Mesendoderm (in vitro differentiated cells): ENCODE data around the gene ZNF410.

ENCODE experiments used
- DNase-seq: peaks from one replicate; pipeline ENCODE4 v3.0.0; 2013
- H2AK5ac ChIP-seq: 2 replicates; pipeline ENCODE4 v1.6.1; 2013; ENCODE audit warnings: low read length, inconsistent platforms
- H2BK120ac ChIP-seq: 2 replicates; pipeline ENCODE4 v1.6.1; 2013; ENCODE audit warnings: low read depth, mild to moderate bottlenecking, low read length, moderate library complexity, mixed read lengths
- H2BK15ac ChIP-seq: replicated peaks from 2 replicates; pipeline ENCODE4 v1.6.1; 2013; ENCODE audit warnings: low read depth, mild to moderate bottlenecking, moderate library complexity
- H2BK5ac ChIP-seq: 2 replicates; pipeline ENCODE4 v1.6.1; 2013; ENCODE audit warnings: low read length, inconsistent platforms
- H3K18ac ChIP-seq: 2 replicates; pipeline ENCODE4 v1.6.1; 2013; ENCODE audit warnings: mild to moderate bottlenecking, low read length, mixed read lengths
- H3K23ac ChIP-seq: one replicate; pipeline ENCODE4 v1.6.1; 2013; ENCODE audit warnings: low read length
- H3K27ac ChIP-seq: 2 replicates; pipeline ENCODE4 v1.5.1; 2013; ENCODE audit warnings: low read depth, mild to moderate bottlenecking, inconsistent platforms, low read length, moderate library complexity
- H3K27me3 ChIP-seq: 2 replicates; pipeline ENCODE4 v1.6.1; 2013; ENCODE audit warnings: low read length, control low read depth, mild to moderate bottlenecking, inconsistent platforms; ENCODE audit not compliant: insufficient read depth, poor library complexity
- H3K36me3 ChIP-seq: 2 replicates; pipeline ENCODE4 v1.6.1; 2013; ENCODE audit warnings: low read length, inconsistent platforms; ENCODE audit not compliant: control insufficient read depth, insufficient read depth
- H3K4ac ChIP-seq: one replicate; pipeline ENCODE4 v1.6.1; 2013; ENCODE audit warnings: low read depth, mild to moderate bottlenecking, low read length, moderate library complexity
- H3K4me1 ChIP-seq: 2 replicates; pipeline ENCODE4 v1.6.1; 2013; ENCODE audit warnings: low read depth, low read length, inconsistent platforms; ENCODE audit not compliant: control insufficient read depth
- H3K4me2 ChIP-seq: 2 replicates; pipeline ENCODE4 v1.6.1; 2013; ENCODE audit warnings: low read length
- H3K4me3 ChIP-seq: 2 replicates; pipeline ENCODE4 v1.5.1; 2013; ENCODE audit warnings: mild to moderate bottlenecking, low read length
- H3K56ac ChIP-seq: one replicate; pipeline ENCODE4 v1.6.1; 2013; ENCODE audit warnings: low read length
- H3K79me1 ChIP-seq: 2 replicates; pipeline ENCODE4 v1.6.1; 2013; ENCODE audit warnings: low read length, inconsistent platforms
- H3K79me2 ChIP-seq: 2 replicates; pipeline ENCODE4 v1.6.1; 2013; ENCODE audit warnings: mild to moderate bottlenecking, low read length; ENCODE audit not compliant: control insufficient read depth, insufficient read depth
- H3K9ac ChIP-seq: 2 replicates; pipeline ENCODE4 v1.6.1; 2013; ENCODE audit warnings: low read length, inconsistent platforms
- H4K5ac ChIP-seq: one replicate; pipeline ENCODE4 v1.6.1; 2013; ENCODE audit warnings: low read length
- H4K8ac ChIP-seq: one replicate; pipeline ENCODE4 v1.6.1; 2013; ENCODE audit warnings: low read depth, mild to moderate bottlenecking, control low read depth, low read length, moderate library complexity
- WGBS: extraction: QIAGEN DNeasy Blood & Tissue Kit; methylation state at CpG from one replicate; pipeline ENCODE4 v1.1.7; 2013; ENCODE audit warnings: low lambda C conversion rate, missing lambda C conversion rate; ENCODE audit not compliant: insufficient coverage; ENCODE audit errors: extremely low coverage; 5-methylcytosine and 5-hydroxymethylcytosine counted together

ZNF410 gene

GRCh38 chr14:73878436-73878835 is 8.2 kb upstream of the ZNF410 start:
- Histone ChIP-seq H3K9ac (no peak overlapping the region), H3K79me1 (no peaks in the 10 kb centered on the region), H4K5ac (no peak overlapping the region), H3K4me3 (no peak overlapping the region), H2AK5ac (no peak overlapping the region), H3K27ac (no peak overlapping the region), H2BK15ac (no peak overlapping the region), H4K8ac (no peak overlapping the region), H3K23ac (no peak overlapping the region), H3K4ac (no peak overlapping the region), H2BK5ac (no peak overlapping the region), H3K27me3 (no peaks in the 10 kb centered on the region), H3K79me2 (no peaks in the 10 kb centered on the region), H3K18ac (no peak overlapping the region), H3K36me3 (no peaks in the 10 kb centered on the region), H3K56ac (no peak overlapping the region), H3K4me1 (no peaks in the 10 kb centered on the region), H2BK120ac (no peak overlapping the region), H3K4me2 (no peak overlapping the region)
- WGBS = no CpG with 5 or more reads among the region's 6 CpGs
- no peak for DNase-seq

GRCh38 chr14:73879027-73879426 is 7.6 kb upstream of the ZNF410 start:
- H2BK120ac ChIP-seq = no peak overlapping the region
- H3K79me2 ChIP-seq = no peaks in the 10 kb centered on the region
- no peak overlapping the region for H3K4me3 ChIP-seq
- no peak overlapping the region for H3K4ac ChIP-seq
- no peaks in the 10 kb centered on the region for H3K27me3 ChIP-seq
- no CpG with 5 or more reads among the region's 1 CpG for WGBS
- no peak overlapping the region for H4K5ac ChIP-seq
- no peak overlapping the region for H2AK5ac ChIP-seq
- H3K18ac ChIP-seq = no peak overlapping the region
- no peak overlapping the region for H3K56ac ChIP-seq
- no peaks in the 10 kb centered on the region for H3K36me3 ChIP-seq
- no peak overlapping the region for H2BK5ac ChIP-seq
- no peak overlapping the region for H3K9ac ChIP-seq
- no peak overlapping the region for H3K4me2 ChIP-seq
- no peaks in the 10 kb centered on the region for H3K4me1 ChIP-seq
- H2BK15ac ChIP-seq = no peak overlapping the region
- no peak overlapping the region for H4K8ac ChIP-seq
- no peak overlapping the region for H3K27ac ChIP-seq
- DNase-seq = no peak
- H3K23ac ChIP-seq = no peak overlapping the region
- H3K79me1 ChIP-seq = no peaks in the 10 kb centered on the region

- Histone ChIP-seq H3K27me3 (no peaks in the 10 kb centered on the region), H3K56ac (no peak overlapping the region), H3K79me1 (peaks cover 2% of the 10 kb centered on the region), H2BK120ac (no peak overlapping the region), H3K4me2 (no peak overlapping the region), H4K5ac (no peak overlapping the region), H3K18ac (no peak overlapping the region), H2BK15ac (no peak overlapping the region), H3K79me2 (peaks cover 22% of the 10 kb centered on the region), H3K4me3 (no peak overlapping the region), H3K9ac (no peak overlapping the region), H3K4ac (no peak overlapping the region), H3K4me1 (peaks cover 2% of the 10 kb centered on the region), H3K36me3 (no peaks in the 10 kb centered on the region), H2AK5ac (no peak overlapping the region), H3K23ac (no peak overlapping the region), H3K27ac (no peak overlapping the region), H4K8ac (no peak overlapping the region), H2BK5ac (no peak overlapping the region)
- WGBS = 100% methylated on average over 2 of the region's 8 CpGs
- no peak for DNase-seq
Observed at GRCh38 chr14:73884438-73885190, 2.0 kb upstream of the ZNF410 start.

GRCh38 chr14:73887318-73887616 is 608 bp downstream of the ZNF410 start:
- Histone ChIP-seq H3K79me1 (peaks cover 4% of the 10 kb centered on the region), H3K27ac (peak overlapping the region; percentile 87), H3K79me2 (peaks cover 26% of the 10 kb centered on the region), H2BK15ac (no peak overlapping the region), H2BK120ac (no peak overlapping the region), H2AK5ac (no peak overlapping the region), H3K27me3 (no peaks in the 10 kb centered on the region), H3K4me2 (peak overlapping the region; percentile 61), H3K36me3 (no peaks in the 10 kb centered on the region), H3K4ac (peak overlapping the region; percentile 76), H3K4me1 (peaks cover 2% of the 10 kb centered on the region), H3K23ac (peak overlapping the region; percentile 97), H3K4me3 (peak overlapping the region; percentile 96), H3K56ac (peak overlapping the region; percentile 93), H2BK5ac (no peak overlapping the region), H3K18ac (peak overlapping the region; percentile 33), H4K5ac (no peak overlapping the region), H3K9ac (peak overlapping the region; percentile 97), H4K8ac (peak overlapping the region; percentile 28)
- no CpG with 5 or more reads among the region's 7 CpGs for WGBS
- DNase-seq = no peak

GRCh38 chr14:73887694-73888459 is 1.2 kb downstream of the ZNF410 start:
- Histone ChIP-seq H3K4ac (no peak overlapping the region), H2BK15ac (no peak overlapping the region), H3K27ac (no peak overlapping the region), H3K18ac (no peak overlapping the region), H4K5ac (no peak overlapping the region), H3K4me2 (peak overlapping the region; percentile 61), H2BK5ac (no peak overlapping the region), H3K36me3 (no peaks in the 10 kb centered on the region), H3K4me3 (peak overlapping the region; percentile 96), H3K4me1 (peaks cover 2% of the 10 kb centered on the region), H3K79me1 (peaks cover 4% of the 10 kb centered on the region), H3K27me3 (no peaks in the 10 kb centered on the region), H2BK120ac (no peak overlapping the region), H3K56ac (peak overlapping the region; percentile 93), H3K23ac (no peak overlapping the region), H4K8ac (no peak overlapping the region), H2AK5ac (no peak overlapping the region), H3K79me2 (peaks cover 26% of the 10 kb centered on the region), H3K9ac (peak overlapping the region; percentile 97)
- no peak for DNase-seq
- 100% methylated on average over 2 of the region's 7 CpGs for WGBS
